ENCODE results near the gene CH25H.

GRCh38 chr10:89224739-89225443 is 17.8 kb upstream of the CH25H start:
- TF ChIP-seq POLR2A (IDR thresholded peaks at IDR 0.05) (no peak), CTCF (IDR thresholded peaks at IDR 0.05) (no peak), POLR2AphosphoS5 (IDR thresholded peaks at IDR 0.05) (no peak), EP300 (IDR thresholded peaks at IDR 0.05) (no peak)
